Occipital lobe (tissue), 2 donors: ENCODE data around the gene CCDC93. TPM values are rescaled to one million over a fixed set of nuclear protein-coding genes. Genes with fewer than 3 reads are reported as not detected.

ENCODE experiments used
- DNase-seq: peaks from one replicate; lab custom pipeline; 2025; lab: John Stamatoyannopoulos, UW
- total RNA-seq: library from RNA; depleted of rRNA; stranded (reverse); fragments of >200 nt; gene quantifications from one replicate; pipeline ENCODE4 v1.2.3, GENCODE V29; 2014

The CCDC93 gene
- total RNA-seq, 1 donor from 2014 or later = 46.6 TPM

- DNase-seq = no peak
These were observed 19.1 kb downstream of the CCDC93 start for GRCh38 chr2:117994729-117995128.

GRCh38 chr2:117989854-117990438 lies 23.9 kb downstream of the CCDC93 start:
- no peak for DNase-seq

GRCh38 chr2:117987121-117987520 lies 26.7 kb downstream of the CCDC93 start:
- DNase-seq = no peak

GRCh38 chr2:117985092-117985491 lies 28.8 kb downstream of the CCDC93 start:
- DNase-seq = no peak

- DNase-seq = no peak
These were observed 29.7 kb downstream of the CCDC93 start for GRCh38 chr2:117984208-117984607.

- no peak for DNase-seq
These were observed 30.8 kb downstream of the CCDC93 start for GRCh38 chr2:117983040-117983439.

- DNase-seq = no peak
These were observed 31.4 kb downstream of the CCDC93 start for GRCh38 chr2:117982376-117983033.

GRCh38 chr2:117981810-117982209 lies 32.1 kb downstream of the CCDC93 start:
- no peak for DNase-seq

GRCh38 chr2:117980783-117981676 lies 32.8 kb downstream of the CCDC93 start:
- DNase-seq = no peak

GRCh38 chr2:117979911-117980701 lies 33.8 kb downstream of the CCDC93 start:
- DNase-seq = no peak

- DNase-seq = no peak
These were observed 36.2 kb downstream of the CCDC93 start for GRCh38 chr2:117977696-117978095.

- no peak for DNase-seq
These were observed 37.3 kb downstream of the CCDC93 start for GRCh38 chr2:117976581-117976980.

GRCh38 chr2:117973498-117974082 lies 40.3 kb downstream of the CCDC93 start:
- DNase-seq = no peak

GRCh38 chr2:117972476-117973123 lies 41.3 kb downstream of the CCDC93 start:
- no peak for DNase-seq

GRCh38 chr2:117968722-117969121 lies 45.1 kb downstream of the CCDC93 start:
- no peak for DNase-seq

GRCh38 chr2:117967977-117968718 lies 45.7 kb downstream of the CCDC93 start:
- no peak for DNase-seq

- no peak for DNase-seq
These were observed 50.4 kb downstream of the CCDC93 start for GRCh38 chr2:117963446-117963845.

- DNase-seq = no peak
These were observed 52.7 kb downstream of the CCDC93 start for GRCh38 chr2:117961201-117961600.

- DNase-seq = no peak
These were observed 53.6 kb downstream of the CCDC93 start for GRCh38 chr2:117960231-117960630.

GRCh38 chr2:117958186-117958585 lies 55.7 kb downstream of the CCDC93 start:
- DNase-seq = no peak
